Measurements from ENCODE around the gene SMPD1. TPM values are rescaled to one million over a fixed set of nuclear protein-coding genes. Genes with fewer than 3 reads are reported as not detected.

SMPD1 gene
- total RNA-seq, 1 experiment from 2014 or later = 2.8 TPM

- H3K4me3 ChIP-seq (replicated peaks in 1 of 2; ENCODE audit: low read depth in 1 of 2, low read length in 2 of 2) = no peak overlapping the region
- no peak overlapping the region for H3K27ac ChIP-seq (ENCODE audit: low read depth, low read length)
- BruUV-seq (replicated peaks) = no TSS peak
- H3K9me3 ChIP-seq (ENCODE audit: control insufficient read depth in 1 of 2, insufficient read depth in 1 of 2, low read depth in 1 of 2, low read length in 2 of 2) = no peaks in the 10 kb centered on the region
- DNase-seq (ENCODE audit: low read depth, low spot score) (no peak), ATAC-seq (no peak)
- no peak overlapping the region for H3K4me2 ChIP-seq (ENCODE audit: low read length)
- no peaks in the 10 kb centered on the region for H3K36me3 ChIP-seq (ENCODE audit: control insufficient read depth in 1 of 2, insufficient read depth in 2 of 2, low read length in 2 of 2)
- no peaks in the 10 kb centered on the region for H3K27me3 ChIP-seq (ENCODE audit: insufficient read depth, low read length)
- H3K9me2 ChIP-seq (ENCODE audit: insufficient read depth) = no peaks in the 10 kb centered on the region
- no peaks in the 10 kb centered on the region for H3K79me2 ChIP-seq (ENCODE audit: insufficient read depth, low read length)
- no peak overlapping the region for H2AFZ ChIP-seq (ENCODE audit: low read depth, low read length, poor library complexity, severe bottlenecking)
- POLR2A ChIA-PET = no interaction called here
- CTCF ChIA-PET = no interaction called here
- intact Hi-C loops (cut with micrococcal nuclease) = no loop called here
- TF ChIP-seq MAX (IDR thresholded peaks at IDR 0.05) (no peak), YY1 (IDR thresholded peaks at IDR 0.05; ENCODE audit: extremely low read depth, insufficient replicate concordance, low read depth, low read length) (no peak), EZH2 (IDR thresholded peaks at IDR 0.05) (no peak), REST (IDR thresholded peaks at IDR 0.05; ENCODE audit: low read depth) (no peak), JUND (IDR thresholded peaks at IDR 0.05) (no peak), RAD21 (IDR thresholded peaks at IDR 0.05; ENCODE audit: low read depth) (no peak), CEBPB (IDR thresholded peaks at IDR 0.05; ENCODE audit: low read depth) (no peak), FOSL1 (IDR thresholded peaks at IDR 0.05; ENCODE audit: low read depth) (no peak), TCF7L2 (IDR thresholded peaks at IDR 0.05; ENCODE audit: borderline replicate concordance, extremely low read depth, insufficient read depth, insufficient read length) (no peak), EGR1 (IDR thresholded peaks at IDR 0.05; ENCODE audit: low read depth) (no peak), EZH2phosphoT487 (IDR thresholded peaks at IDR 0.05; ENCODE audit: borderline replicate concordance) (no peak), ZBTB33 (IDR thresholded peaks at IDR 0.05; ENCODE audit: extremely low read depth, insufficient replicate concordance, low read length) (no peak), POLR2AphosphoS5 (IDR thresholded peaks at IDR 0.05; ENCODE audit: low read depth, low read length) (no peak), SRF (IDR thresholded peaks at IDR 0.05; ENCODE audit: low read depth) (no peak), ELF1 (IDR thresholded peaks at IDR 0.05; ENCODE audit: borderline replicate concordance, low read depth) (no peak), CBX3 (IDR thresholded peaks at IDR 0.05; ENCODE audit: low read depth) (no peak)
- H4K20me1 ChIP-seq (ENCODE audit: insufficient read depth) = no peaks in the 10 kb centered on the region
- RAD21 ChIA-PET (ENCODE audit: low non-redundant PET in 1 of 2, low total read pairs in 2 of 2, uncharacterized antibody in 2 of 2, unreplicated experiment in 2 of 2) = no interaction called here
- no peaks in the 10 kb centered on the region for H3K4me1 ChIP-seq (ENCODE audit: control insufficient read depth in 1 of 2, insufficient read depth in 2 of 2, low read length in 2 of 2)
- H3K9ac ChIP-seq (ENCODE audit: low read length) = no peak overlapping the region
Measured at GRCh38 chr11:6403539-6403938, 13.3 kb downstream of the SMPD1 start.

All from HCT116 (cell line).